Effector memory CD4-positive, alpha-beta T cell (primary cell): ENCODE measurements around the gene DDX47.
A peak's percentile ranks its signal among the peaks of the same experiment; 100 is the strongest.
"Not testable (repeated sequence)": the region's sequence is repeated elsewhere in the genome, so short reads cannot be mapped to it uniquely, and the experiment has no call there.

ENCODE experiments used
- DNase-seq, 3 donors: peaks; one replicate each; pipeline ENCODE4 v3.0.0-alpha.2; 2020
- H3K27ac ChIP-seq: 2 replicates; pipeline ENCODE4 v1.7.0; 2013; ENCODE audit warnings: mild to moderate bottlenecking, low read length, moderate library complexity; ENCODE audit not compliant: insufficient read depth, poor library complexity, severe bottlenecking
- H3K27me3 ChIP-seq: replicated peaks from 2 replicates; pipeline ENCODE4 v1.7.0; 2013; ENCODE audit warnings: mild to moderate bottlenecking, low read length; ENCODE audit not compliant: insufficient read depth, control insufficient read depth, poor library complexity, severe bottlenecking
- H3K36me3 ChIP-seq: 2 replicates; pipeline ENCODE4 v1.7.0; 2013; ENCODE audit warnings: mild to moderate bottlenecking, low read length, moderate library complexity; ENCODE audit not compliant: control insufficient read depth, insufficient read depth
- H3K4me1 ChIP-seq: 2 replicates; pipeline ENCODE4 v1.7.0; 2013; ENCODE audit warnings: low read length, mild to moderate bottlenecking; ENCODE audit not compliant: control insufficient read depth, insufficient read depth, poor library complexity, severe bottlenecking
- H3K4me3 ChIP-seq: 2 replicates; pipeline ENCODE4 v1.7.0; 2013; ENCODE audit warnings: low read length, low read depth, mild to moderate bottlenecking; ENCODE audit not compliant: insufficient read depth, poor library complexity, severe bottlenecking
- H3K9me3 ChIP-seq: 2 replicates; pipeline ENCODE4 v1.7.0; 2013; ENCODE audit warnings: mild to moderate bottlenecking, low read length, moderate library complexity; ENCODE audit not compliant: control insufficient read depth

The DDX47 gene

GRCh38 chr12:12804432-12804886 is 8.7 kb upstream of the DDX47 start:
- Histone ChIP-seq H3K27ac (no peak overlapping the region), H3K4me3 (no peak overlapping the region), H3K9me3 (no peaks in the 10 kb centered on the region), H3K27me3 (no peaks in the 10 kb centered on the region), H3K36me3 (no peaks in the 10 kb centered on the region), H3K4me1 (peaks cover 38% of the 10 kb centered on the region)
- DNase-seq = no peak

- Histone ChIP-seq H3K9me3 (no peaks in the 10 kb centered on the region), H3K36me3 (no peaks in the 10 kb centered on the region), H3K27ac (peak overlapping the region; percentile 81), H3K4me3 (peak overlapping the region; percentile 7), H3K27me3 (no peaks in the 10 kb centered on the region), H3K4me1 (peaks cover 38% of the 10 kb centered on the region)
- no peak for DNase-seq
Observed at GRCh38 chr12:12806784-12807516, 6.2 kb upstream of the DDX47 start.

GRCh38 chr12:12807517-12807903 is 5.6 kb upstream of the DDX47 start:
- H3K4me3 ChIP-seq, H3K9me3 ChIP-seq, H3K27me3 ChIP-seq, DNase-seq, H3K36me3 ChIP-seq: not testable (repeated sequence)
- peaks cover 38% of the 10 kb centered on the region for H3K4me1 ChIP-seq
- H3K27ac ChIP-seq = peak overlapping the region; percentile 81

GRCh38 chr12:12807970-12808702 is 5.0 kb upstream of the DDX47 start:
- H3K27ac ChIP-seq = peak overlapping the region; percentile 81
- peak overlapping the region; percentile 0 for H3K4me3 ChIP-seq
- no peaks in the 10 kb centered on the region for H3K27me3 ChIP-seq
- DNase-seq = peak in 2 of 3 donors; percentile 34 to 40
- H3K4me1 ChIP-seq = peaks cover 35% of the 10 kb centered on the region
- H3K9me3 ChIP-seq = no peaks in the 10 kb centered on the region
- H3K36me3 ChIP-seq = no peaks in the 10 kb centered on the region

GRCh38 chr12:12810553-12811021 is 2.6 kb upstream of the DDX47 start:
- H3K9me3 ChIP-seq = no peaks in the 10 kb centered on the region
- H3K4me3 ChIP-seq = no peak overlapping the region
- H3K36me3 ChIP-seq = no peaks in the 10 kb centered on the region
- peaks cover 40% of the 10 kb centered on the region for H3K4me1 ChIP-seq
- no peaks in the 10 kb centered on the region for H3K27me3 ChIP-seq
- no peak for DNase-seq
- H3K27ac ChIP-seq = no peak overlapping the region

- DNase-seq = no peak
- H3K27me3 ChIP-seq = no peaks in the 10 kb centered on the region
Observed at GRCh38 chr12:12811343-12811742, 1.8 kb upstream of the DDX47 start.

GRCh38 chr12:12812174-12812573 is 972 bp upstream of the DDX47 start:
- Histone ChIP-seq H3K36me3 (peaks cover 3% of the 10 kb centered on the region), H3K4me1 (peaks cover 38% of the 10 kb centered on the region), H3K4me3 (no peak overlapping the region), H3K27ac (no peak overlapping the region), H3K9me3 (no peaks in the 10 kb centered on the region), H3K27me3 (no peaks in the 10 kb centered on the region)
- no peak for DNase-seq

More at GRCh38 chr12:12811343-12811742, 1.8 kb upstream of the DDX47 start:
- Histone ChIP-seq H3K4me3 (no peak overlapping the region), H3K36me3 (peaks cover 2% of the 10 kb centered on the region), H3K9me3 (no peaks in the 10 kb centered on the region), H3K4me1 (peaks cover 43% of the 10 kb centered on the region), H3K27ac (no peak overlapping the region)

GRCh38 chr12:12812618-12813119 is 477 bp upstream of the DDX47 start:
- H3K9me3 ChIP-seq = no peaks in the 10 kb centered on the region
- H3K27ac ChIP-seq = peak overlapping the region; percentile 90
- no peak for DNase-seq
- H3K4me3 ChIP-seq = no peak overlapping the region
- H3K4me1 ChIP-seq = peaks cover 33% of the 10 kb centered on the region
- peaks cover 3% of the 10 kb centered on the region for H3K36me3 ChIP-seq
- no peaks in the 10 kb centered on the region for H3K27me3 ChIP-seq

GRCh38 chr12:12817616-12818015 is 4.5 kb downstream of the DDX47 start:
- H3K27me3 ChIP-seq = no peaks in the 10 kb centered on the region
- DNase-seq = no peak
- peaks cover 34% of the 10 kb centered on the region for H3K36me3 ChIP-seq
- H3K27ac ChIP-seq = no peak overlapping the region
- no peaks in the 10 kb centered on the region for H3K9me3 ChIP-seq
- H3K4me1 ChIP-seq = peaks cover 17% of the 10 kb centered on the region
- no peak overlapping the region for H3K4me3 ChIP-seq

- no peak overlapping the region for H3K27ac ChIP-seq
- no peak for DNase-seq
Observed at GRCh38 chr12:12818701-12819100, 5.6 kb downstream of the DDX47 start.

More at GRCh38 chr12:12818701-12819100, 5.6 kb downstream of the DDX47 start:
- H3K27me3 ChIP-seq = no peaks in the 10 kb centered on the region
- peaks cover 44% of the 10 kb centered on the region for H3K36me3 ChIP-seq
- peaks cover 17% of the 10 kb centered on the region for H3K4me1 ChIP-seq
- no peaks in the 10 kb centered on the region for H3K9me3 ChIP-seq
- no peak overlapping the region for H3K4me3 ChIP-seq
